ENCODE data around the gene PALS2.

- TF ChIP-seq, protein P1, sequence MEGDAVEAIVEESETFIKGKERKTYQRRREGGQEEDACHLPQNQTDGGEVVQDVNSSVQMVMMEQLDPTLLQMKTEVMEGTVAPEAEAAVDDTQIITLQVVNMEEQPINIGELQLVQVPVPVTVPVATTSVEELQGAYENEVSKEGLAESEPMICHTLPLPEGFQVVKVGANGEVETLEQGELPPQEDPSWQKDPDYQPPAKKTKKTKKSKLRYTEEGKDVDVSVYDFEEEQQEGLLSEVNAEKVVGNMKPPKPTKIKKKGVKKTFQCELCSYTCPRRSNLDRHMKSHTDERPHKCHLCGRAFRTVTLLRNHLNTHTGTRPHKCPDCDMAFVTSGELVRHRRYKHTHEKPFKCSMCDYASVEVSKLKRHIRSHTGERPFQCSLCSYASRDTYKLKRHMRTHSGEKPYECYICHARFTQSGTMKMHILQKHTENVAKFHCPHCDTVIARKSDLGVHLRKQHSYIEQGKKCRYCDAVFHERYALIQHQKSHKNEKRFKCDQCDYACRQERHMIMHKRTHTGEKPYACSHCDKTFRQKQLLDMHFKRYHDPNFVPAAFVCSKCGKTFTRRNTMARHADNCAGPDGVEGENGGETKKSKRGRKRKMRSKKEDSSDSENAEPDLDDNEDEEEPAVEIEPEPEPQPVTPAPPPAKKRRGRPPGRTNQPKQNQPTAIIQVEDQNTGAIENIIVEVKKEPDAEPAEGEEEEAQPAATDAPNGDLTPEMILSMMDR (IDR thresholded peaks at IDR 0.05): no peak
- no peak for TF ChIP-seq POLR2A (IDR thresholded peaks at IDR 0.05)
Observed at GRCh38 chr7:24619978-24620377, 46.7 kb downstream of the PALS2 start.
